ENCODE measurements around the gene ENTHD1.

GRCh38 chr22:39852799-39853198, 40.8 kb downstream of the ENTHD1 start:
- TF ChIP-seq ZFX (IDR thresholded peaks at IDR 0.05) (no peak), CTCF (conservative IDR thresholded peaks at IDR 0.05) (no peak)

All from C4-2B (cell line).